Activated T-cell treated with anti-CD3 and anti-CD28 coated beads for 48 hours (primary cell): ENCODE results near the gene OR4A15.

Experiments used
- DNase-seq: peaks from one replicate; pipeline ENCODE4 v3.0.0-alpha.2; 2020; ENCODE audit warnings: low read depth

OR4A15 gene

DNA sequence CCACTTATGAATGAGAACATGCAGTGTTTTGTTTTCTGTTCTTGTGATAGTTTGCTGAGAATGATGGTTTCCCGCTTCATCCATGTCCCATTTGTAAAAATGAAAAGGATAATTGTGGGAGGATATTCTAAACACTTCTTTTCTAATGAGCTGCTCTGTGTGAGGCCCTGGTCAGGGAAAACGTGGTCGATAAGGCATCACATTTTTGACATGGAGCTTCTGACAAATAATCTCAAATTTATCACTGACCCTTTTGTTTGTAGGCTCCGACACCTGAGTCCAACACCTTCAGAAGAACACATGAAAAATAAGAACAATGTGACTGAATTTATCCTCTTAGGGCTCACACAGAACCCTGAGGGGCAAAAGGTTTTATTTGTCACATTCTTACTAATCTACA is at the start of gene OR4A15:
Gene OR4A15, plus strand, starts transcription at position 301 of the 400 bp plus-strand sequence. Its CDS starts 0 bp downstream, at position 301.
- DNase-seq, result no peak

DNA sequence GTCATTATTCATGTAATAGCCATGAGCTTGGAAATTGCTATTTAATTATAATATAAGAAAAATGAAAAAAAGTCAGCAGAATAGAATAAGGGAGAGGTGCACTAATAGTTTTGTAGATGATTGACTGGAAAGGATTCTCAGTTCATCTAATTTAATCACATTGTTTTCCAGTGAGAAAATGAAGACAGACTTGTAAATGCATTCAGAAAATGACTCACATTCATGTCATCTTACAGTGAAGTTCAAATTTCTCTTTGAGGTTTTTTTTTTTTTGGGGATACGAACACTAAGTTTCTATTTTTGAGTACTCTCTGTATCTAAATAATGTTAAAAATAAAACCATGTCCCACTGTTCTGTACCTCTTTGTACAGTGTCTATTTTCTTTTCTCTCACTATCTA is 43.3 kb upstream of the OR4A15 start:
- DNase-seq, result no peak

DNA sequence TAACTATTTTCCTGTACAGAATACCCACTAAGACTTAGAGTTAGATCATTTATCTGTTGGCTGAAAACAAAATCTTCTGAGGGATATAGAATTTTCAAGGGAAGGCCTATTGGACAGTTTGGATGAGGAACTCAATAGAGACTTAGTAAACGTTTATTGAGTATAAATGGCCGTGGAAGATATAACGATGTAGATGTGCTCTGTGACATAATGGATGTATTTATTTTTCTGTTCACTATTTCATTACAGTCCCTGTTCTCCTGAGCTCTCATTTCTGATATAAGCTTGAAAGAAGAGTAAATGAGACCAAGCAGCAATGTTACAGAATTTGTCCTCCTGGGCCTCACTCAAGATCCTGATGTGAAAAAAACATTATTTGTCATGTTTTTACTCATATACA is 24.9 kb upstream of the OR4A15 start, which contains the start of gene OR4A16:
Gene OR4A16, plus strand, starts transcription at position 301 of the 400 bp plus-strand sequence. Its CDS starts 0 bp downstream, at position 301.
- DNase-seq, result no peak

- DNase-seq, result no peak
Measured at GRCh38 chr11:55345306-55345705, 22.5 kb upstream of the OR4A15 start.

DNA sequence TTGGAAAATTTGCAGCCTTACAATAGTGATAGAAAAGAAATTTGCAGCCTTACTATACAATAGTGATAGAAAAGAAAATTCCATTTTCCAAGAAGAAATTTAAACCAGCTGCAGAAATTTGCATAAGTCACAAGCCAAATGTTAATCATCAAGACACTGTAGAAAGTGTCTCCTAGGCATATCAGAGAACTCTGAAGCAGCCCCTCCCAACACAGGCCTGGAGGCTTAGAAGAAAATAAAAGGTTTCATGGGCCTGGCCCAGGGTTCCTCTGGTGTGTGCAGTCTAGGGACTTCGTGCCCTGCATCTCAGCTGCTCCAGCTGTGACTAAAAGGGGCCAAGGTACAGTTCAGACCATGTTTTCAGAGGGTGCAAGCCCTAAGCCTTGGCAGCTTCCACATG is 18.7 kb upstream of the OR4A15 start:
- no peak for DNase-seq

GRCh38 chr11:55357560-55358184 is 10.1 kb upstream of the OR4A15 start:
- no peak for DNase-seq

DNA sequence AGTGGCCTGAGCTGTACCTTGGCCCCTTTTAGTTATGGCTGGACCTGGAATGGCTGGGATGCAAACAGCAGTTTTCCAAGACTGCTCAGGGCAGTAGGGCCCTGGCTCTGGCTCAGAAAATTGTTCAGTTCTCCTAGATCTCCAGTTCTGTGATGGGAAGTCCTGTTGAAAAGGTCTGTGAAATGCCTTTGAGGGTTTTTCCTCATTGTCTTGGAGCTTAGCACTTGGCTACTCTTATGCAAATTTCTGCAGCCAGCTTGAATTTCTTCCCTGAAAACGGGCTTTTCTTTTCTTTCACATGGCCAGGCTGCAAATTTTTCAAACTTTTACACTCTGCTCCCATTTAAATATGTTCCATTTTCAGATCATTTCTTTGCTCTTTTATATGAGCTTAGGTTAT is 33.2 kb downstream of the OR4A15 start:
- no peak for DNase-seq
